HG03571 (cell line): ENCODE measurements around the gene CERS6.
"Not testable (repeated sequence)": the region's sequence is repeated elsewhere in the genome, so short reads cannot be mapped to it uniquely, and the experiment has no call there.

Source experiments
- ATAC-seq: cut with Tn5 transposase; IDR thresholded peaks from one replicate; pipeline ENCODE4 v1.9.1; 2021; ENCODE audit not compliant: unreplicated experiment

CERS6 gene

GRCh38 chr2:168633200-168633599 lies 177.1 kb downstream of the CERS6 start:
- no peak for ATAC-seq

- peak; percentile 51 for ATAC-seq
Measured at GRCh38 chr2:168633895-168634294, 177.8 kb downstream of the CERS6 start.

- ATAC-seq, result no peak
Measured at GRCh38 chr2:168635065-168635577, 179.0 kb downstream of the CERS6 start.

GRCh38 chr2:168639018-168639417 lies 182.9 kb downstream of the CERS6 start:
- ATAC-seq, result no peak

GRCh38 chr2:168639441-168639898 lies 183.4 kb downstream of the CERS6 start:
- no peak for ATAC-seq

GRCh38 chr2:168640039-168640438 lies 184.0 kb downstream of the CERS6 start:
- no peak for ATAC-seq

- no peak for ATAC-seq
Measured at GRCh38 chr2:168641636-168642035, 185.6 kb downstream of the CERS6 start.

GRCh38 chr2:168642873-168643272 lies 186.8 kb downstream of the CERS6 start:
- ATAC-seq, result no peak

GRCh38 chr2:168643979-168644378 lies 187.9 kb downstream of the CERS6 start:
- ATAC-seq, result no peak

GRCh38 chr2:168645696-168646338 lies 189.7 kb downstream of the CERS6 start:
- ATAC-seq, result no peak

GRCh38 chr2:168649105-168649504 lies 193.0 kb downstream of the CERS6 start:
- ATAC-seq, result no peak

- ATAC-seq, result no peak
Measured at GRCh38 chr2:168649562-168649961, 193.5 kb downstream of the CERS6 start.

- ATAC-seq, result no peak
Measured at GRCh38 chr2:168650139-168650538, 194.1 kb downstream of the CERS6 start.

GRCh38 chr2:168650781-168651180 lies 194.7 kb downstream of the CERS6 start:
- ATAC-seq, result no peak

- no peak for ATAC-seq
Measured at GRCh38 chr2:168652997-168653921, 197.2 kb downstream of the CERS6 start.

- no peak for ATAC-seq
Measured at GRCh38 chr2:168654705-168655104, 198.6 kb downstream of the CERS6 start.

- ATAC-seq, result no peak
Measured at GRCh38 chr2:168655207-168655606, 199.1 kb downstream of the CERS6 start.

- ATAC-seq, result not testable (repeated sequence)
Measured at GRCh38 chr2:168657378-168657777, 201.3 kb downstream of the CERS6 start.

GRCh38 chr2:168658706-168659105 lies 202.6 kb downstream of the CERS6 start:
- ATAC-seq, result no peak

- no peak for ATAC-seq
Measured at GRCh38 chr2:168660870-168661862, 205.1 kb downstream of the CERS6 start.

GRCh38 chr2:168661863-168662256 lies 205.8 kb downstream of the CERS6 start:
- ATAC-seq, result no peak
